HFFc6 (cell line): ENCODE measurements around the gene MAPK9. TPM values are rescaled to one million over a fixed set of nuclear protein-coding genes. Genes with fewer than 3 reads are reported as not detected.
"Not testable (repeated sequence)": the region's sequence is repeated elsewhere in the genome, so short reads cannot be mapped to it uniquely, and the experiment has no call there.

ENCODE experiments used
- DNase-seq: peaks from one replicate; pipeline ENCODE4 v3.0.0-alpha.2; 2018
- H3K27ac Mint-ChIP-seq: 2 replicates; pipeline ENCODE4 v1.8.0; 2020; ENCODE audit warnings: mild to moderate bottlenecking, mixed read lengths
- H3K27me3 Mint-ChIP-seq: 2 replicates; pipeline ENCODE4 v1.8.0; 2021; ENCODE audit warnings: mild to moderate bottlenecking, moderate library complexity, mixed read lengths; ENCODE audit not compliant: insufficient read depth
- H3K36me3 Mint-ChIP-seq: 2 replicates; pipeline ENCODE4 v1.8.0; 2021; ENCODE audit warnings: low read depth, mixed read lengths
- H3K4me1 Mint-ChIP-seq: 2 replicates; pipeline ENCODE4 v1.8.0; 2020; ENCODE audit warnings: low read depth, mixed read lengths
- H3K4me3 Mint-ChIP-seq: 2 replicates; pipeline ENCODE4 v1.8.0; 2020; ENCODE audit warnings: mild to moderate bottlenecking, moderate library complexity, mixed read lengths
- H3K9me3 Mint-ChIP-seq: 2 replicates; pipeline ENCODE4 v1.8.0; 2020; ENCODE audit warnings: mild to moderate bottlenecking, mixed read lengths
- total RNA-seq, 6 experiments: library from RNA; stranded (reverse); fragmentation: NEBNext Ultra II Directional; extraction: Animal tissue kit (Norgen Biotek cat#: 25700); gene quantifications; 2 replicates in 1 of 6; 3 replicates in 5 of 6; pipeline ENCODE4 v1.2.3, GENCODE V29; 2021
- TF ChIP-seq, protein P1 (sequence below): fragments of 200-600 bp; sonication (generic); IDR thresholded peaks from 2 replicates; pipeline ENCODE4 v1.5.0; 2021; ENCODE audit warnings: antibody characterized with exemption, mild to moderate bottlenecking

Gene MAPK9
- total RNA-seq, 6 experiments from 2014 or later, result 30.3 to 35.8 (median 33.6) TPM

DNA sequence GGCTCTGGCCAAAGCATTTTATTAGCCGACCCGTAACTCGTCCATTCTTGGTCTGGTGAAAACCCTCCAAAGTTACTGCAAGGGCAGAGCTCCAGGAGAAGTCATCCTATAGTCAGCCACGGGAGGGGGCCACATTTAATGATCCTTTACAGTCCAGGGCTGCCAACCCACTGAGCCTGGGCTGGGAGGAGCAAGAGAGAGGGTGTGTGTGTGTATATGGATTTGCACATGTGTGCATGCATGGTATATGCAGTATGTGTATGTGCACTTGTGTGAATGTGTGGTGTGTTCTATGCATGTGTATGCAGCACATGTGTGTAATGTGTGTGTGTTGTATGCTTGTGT lies 78.7 kb downstream of the MAPK9 start:
- Mint-ChIP-seq H3K9me3 (peaks cover 57% of the 10 kb centered on the region), H3K4me1 (no peaks in the 10 kb centered on the region), H3K36me3 (no peaks in the 10 kb centered on the region), H3K27me3 (peaks cover 13% of the 10 kb centered on the region; the same call in 1 of the 2 replicates), H3K4me3 (no peak overlapping the region), H3K27ac (no peak overlapping the region)
- DNase-seq, result no peak
- TF ChIP-seq, protein P1, sequence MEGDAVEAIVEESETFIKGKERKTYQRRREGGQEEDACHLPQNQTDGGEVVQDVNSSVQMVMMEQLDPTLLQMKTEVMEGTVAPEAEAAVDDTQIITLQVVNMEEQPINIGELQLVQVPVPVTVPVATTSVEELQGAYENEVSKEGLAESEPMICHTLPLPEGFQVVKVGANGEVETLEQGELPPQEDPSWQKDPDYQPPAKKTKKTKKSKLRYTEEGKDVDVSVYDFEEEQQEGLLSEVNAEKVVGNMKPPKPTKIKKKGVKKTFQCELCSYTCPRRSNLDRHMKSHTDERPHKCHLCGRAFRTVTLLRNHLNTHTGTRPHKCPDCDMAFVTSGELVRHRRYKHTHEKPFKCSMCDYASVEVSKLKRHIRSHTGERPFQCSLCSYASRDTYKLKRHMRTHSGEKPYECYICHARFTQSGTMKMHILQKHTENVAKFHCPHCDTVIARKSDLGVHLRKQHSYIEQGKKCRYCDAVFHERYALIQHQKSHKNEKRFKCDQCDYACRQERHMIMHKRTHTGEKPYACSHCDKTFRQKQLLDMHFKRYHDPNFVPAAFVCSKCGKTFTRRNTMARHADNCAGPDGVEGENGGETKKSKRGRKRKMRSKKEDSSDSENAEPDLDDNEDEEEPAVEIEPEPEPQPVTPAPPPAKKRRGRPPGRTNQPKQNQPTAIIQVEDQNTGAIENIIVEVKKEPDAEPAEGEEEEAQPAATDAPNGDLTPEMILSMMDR, result no peak

DNA sequence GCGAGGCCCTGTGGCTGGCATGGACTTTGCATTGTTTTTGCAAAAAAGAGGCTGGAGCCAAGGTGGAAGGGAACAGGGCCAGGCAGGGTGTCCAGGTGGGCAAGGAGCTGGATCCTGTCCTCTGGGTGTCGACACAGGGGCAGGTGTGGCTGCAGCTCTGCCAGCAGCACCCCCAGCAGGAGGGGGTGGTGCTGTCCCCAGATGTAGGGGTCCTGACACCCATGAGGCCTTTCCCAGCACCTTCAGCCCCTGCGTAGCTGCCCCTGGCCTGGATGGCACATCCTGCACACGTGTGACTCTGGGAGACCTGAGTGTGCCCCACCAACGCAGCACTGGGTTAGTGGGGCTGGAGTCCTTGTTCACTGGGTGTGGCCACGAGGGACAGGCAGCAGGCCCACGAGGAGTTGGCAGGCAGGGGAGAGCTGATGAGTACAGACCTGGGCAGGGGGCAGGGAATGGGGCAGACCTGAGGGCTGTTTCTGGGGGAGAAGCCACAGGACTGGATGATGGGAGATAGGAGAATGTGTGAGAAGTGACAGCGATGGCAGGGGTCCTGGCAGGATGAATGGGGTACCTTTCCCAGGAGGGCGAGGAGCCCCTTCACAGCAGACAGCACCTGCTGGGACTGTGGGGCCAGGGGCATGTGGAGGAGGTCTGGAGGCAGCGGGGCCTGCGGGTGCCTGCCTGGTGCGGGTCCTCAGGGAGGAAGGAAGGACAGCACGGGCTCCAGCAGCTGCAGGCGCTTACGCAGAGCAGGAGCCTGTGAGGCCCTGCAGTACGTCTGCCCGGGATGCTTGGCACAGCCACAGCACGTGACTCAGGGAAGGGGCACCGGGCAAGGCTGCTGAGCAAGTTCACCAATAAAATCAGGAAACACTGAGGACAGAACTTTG lies 79.3 kb downstream of the MAPK9 start:
- TF ChIP-seq, protein P1, result no peak
- no peaks in the 10 kb centered on the region for H3K36me3 Mint-ChIP-seq
- H3K4me1 Mint-ChIP-seq, result no peaks in the 10 kb centered on the region
- H3K27me3 Mint-ChIP-seq, result peaks cover 16% of the 10 kb centered on the region; the same call in 1 of the 2 replicates
- no peak for DNase-seq
- peaks cover 55% of the 10 kb centered on the region for H3K9me3 Mint-ChIP-seq
- no peak overlapping the region for H3K4me3 Mint-ChIP-seq
- no peak overlapping the region for H3K27ac Mint-ChIP-seq

DNA sequence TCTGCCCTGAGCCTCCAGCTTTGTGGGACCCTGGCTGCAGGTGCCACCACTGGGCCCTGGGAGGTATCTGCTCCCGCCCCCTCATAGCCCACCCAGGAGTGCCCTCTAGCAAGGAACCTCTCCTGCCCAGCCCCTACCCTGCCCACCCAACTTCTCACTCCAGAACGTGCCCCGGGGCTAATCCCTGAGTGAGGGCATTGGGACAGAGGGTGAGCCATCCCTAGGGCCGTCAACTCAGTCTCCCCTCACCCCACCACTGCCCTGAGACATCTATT lies 80.2 kb downstream of the MAPK9 start:
- Mint-ChIP-seq H3K9me3 (peaks cover 55% of the 10 kb centered on the region), H3K27me3 (peaks cover 16% of the 10 kb centered on the region; the same call in 1 of the 2 replicates), H3K36me3 (no peaks in the 10 kb centered on the region), H3K4me3 (no peak overlapping the region), H3K4me1 (no peaks in the 10 kb centered on the region), H3K27ac (no peak overlapping the region)
- no peak for DNase-seq
- TF ChIP-seq, protein P1, result no peak

DNA sequence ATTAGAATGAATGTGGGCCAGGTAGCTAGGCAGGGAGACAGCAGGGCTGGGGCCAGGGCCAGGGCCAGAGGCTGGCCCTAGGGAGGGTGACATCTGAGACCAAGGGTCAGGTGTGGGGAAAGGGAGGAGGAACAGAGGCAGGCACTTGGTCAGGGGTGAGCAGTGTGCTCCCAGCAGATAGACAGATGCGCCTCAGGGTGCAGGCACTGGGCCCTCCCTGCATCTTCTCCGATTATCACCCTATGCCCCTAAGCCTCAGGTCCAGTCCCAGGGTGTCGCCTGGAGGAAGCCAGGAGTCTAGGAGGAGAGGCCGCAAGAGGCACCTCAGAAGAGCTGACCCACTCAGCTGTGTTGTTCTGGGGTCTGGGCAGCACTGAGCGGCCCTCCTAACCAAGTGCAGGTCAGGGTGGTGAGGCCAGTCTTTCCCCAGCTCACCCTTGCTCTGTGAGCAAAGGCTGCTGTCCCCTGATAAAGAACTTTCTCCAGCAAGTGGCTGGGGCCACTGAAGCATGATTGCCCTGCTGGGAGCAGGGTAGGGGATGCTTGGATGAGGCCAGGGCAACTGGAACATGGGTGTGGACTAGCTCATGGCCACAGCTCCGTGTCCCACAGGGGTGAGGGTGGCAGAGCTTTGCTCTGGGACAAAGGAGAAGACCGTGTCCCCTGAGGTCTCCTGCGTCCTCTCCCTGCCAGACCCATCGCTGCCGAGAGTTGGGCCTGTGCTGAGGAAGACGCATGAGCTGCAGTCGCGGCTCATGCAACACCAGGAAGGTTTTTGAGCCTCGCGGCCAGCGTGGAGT lies 80.7 kb downstream of the MAPK9 start:
- Mint-ChIP-seq H3K27me3 (peaks cover 16% of the 10 kb centered on the region; the same call in 1 of the 2 replicates), H3K27ac (no peak overlapping the region), H3K9me3 (peaks cover 54% of the 10 kb centered on the region), H3K4me1 (no peaks in the 10 kb centered on the region), H3K36me3 (no peaks in the 10 kb centered on the region), H3K4me3 (no peak overlapping the region)
- TF ChIP-seq, protein P1, result no peak
- DNase-seq, result no peak

DNA sequence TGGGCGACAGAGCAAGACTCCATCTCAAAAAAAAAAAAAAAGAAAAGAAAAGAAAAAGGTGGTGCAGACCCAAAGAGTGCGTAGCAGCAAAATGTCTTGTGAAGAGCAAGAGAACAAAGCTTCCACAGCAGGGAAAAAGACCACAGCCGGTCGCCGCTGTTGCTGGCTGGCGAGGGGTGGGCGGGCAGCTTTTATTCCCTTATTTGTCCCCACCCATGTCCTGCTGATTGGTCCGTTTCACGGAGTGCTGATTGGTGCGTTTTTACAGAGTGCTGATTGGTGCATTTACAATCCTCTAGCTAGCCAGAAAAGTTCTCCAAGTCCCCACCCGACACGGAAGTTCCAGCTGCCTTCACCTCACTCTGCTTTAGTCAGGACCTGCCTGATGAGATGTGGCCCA lies 81.8 kb downstream of the MAPK9 start:
- peaks cover 43% of the 10 kb centered on the region for H3K9me3 Mint-ChIP-seq
- H3K27me3 Mint-ChIP-seq, result peaks cover 15% of the 10 kb centered on the region; the same call in 1 of the 2 replicates
- H3K36me3 Mint-ChIP-seq, H3K27ac Mint-ChIP-seq, DNase-seq, H3K4me1 Mint-ChIP-seq, H3K4me3 Mint-ChIP-seq: not testable (repeated sequence)

DNA sequence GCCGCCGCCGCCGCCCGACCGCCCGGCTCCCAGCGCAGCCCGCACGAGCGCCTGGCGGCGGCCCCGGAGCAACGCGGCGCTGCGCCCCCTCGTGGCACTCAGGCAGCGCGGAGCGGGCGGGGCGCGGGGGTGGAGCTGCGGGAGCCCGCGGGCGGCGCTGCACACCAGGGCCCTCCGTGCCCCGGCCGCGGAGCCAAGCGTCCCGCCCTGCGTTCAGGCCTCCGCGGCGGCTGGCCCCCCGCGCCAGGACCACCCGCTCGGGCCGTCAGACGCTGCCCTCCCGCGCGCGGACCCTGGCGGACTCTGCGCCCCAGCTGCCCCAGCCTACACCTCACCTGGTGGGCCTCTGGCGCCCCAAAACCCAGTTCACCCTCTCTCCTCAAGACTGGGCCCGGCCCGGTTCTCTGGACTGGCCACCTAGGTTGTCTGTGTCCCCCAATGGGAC lies 82.7 kb downstream of the MAPK9 start, which contains the start of gene RASGEF1C:
Gene RASGEF1C, minus strand, starts transcription at position 75 of the 445 bp plus-strand sequence. CDS start 71,159 bp downstream, outside the sequence.
- Mint-ChIP-seq H3K4me3 (no peak within 1 kb of the TSS), H3K4me1 (no peaks in the 10 kb centered on the region), H3K9me3 (peaks cover 40% of the 10 kb centered on the region), H3K27ac (no peak within 1 kb of the TSS), H3K36me3 (no peaks in the 10 kb centered on the region), H3K27me3 (peaks cover 14% of the 10 kb centered on the region; the same call in 1 of the 2 replicates)
- no peak for DNase-seq
- TF ChIP-seq, protein P1, result no peak
